Hepatocyte (in vitro differentiated cells): ENCODE measurements around the gene PRKAB1.

ENCODE experiments used
- CTCF ChIP-seq: fragments of 200-600 bp; sonication (generic); IDR thresholded peaks from 2 replicates; pipeline ENCODE4 v1.5.1; 2016; ENCODE audit warnings: antibody characterized with exemption, mild to moderate bottlenecking; ENCODE audit not compliant: poor library complexity
- EZH2 ChIP-seq: fragments of 200-600 bp; sonication (generic); IDR thresholded peaks from 2 replicates; pipeline ENCODE4 v1.6.1; 2016; ENCODE audit warnings: antibody characterized with exemption, mild to moderate bottlenecking, borderline replicate concordance
- EZH2phosphoT487 ChIP-seq: fragments of 200-600 bp; sonication (generic); IDR thresholded peaks from one replicate; pipeline ENCODE4 v1.6.1; 2018; ENCODE audit warnings: antibody characterized with exemption, mild to moderate bottlenecking, low read depth, moderate library complexity; ENCODE audit not compliant: unreplicated experiment, severe bottlenecking

DNA sequence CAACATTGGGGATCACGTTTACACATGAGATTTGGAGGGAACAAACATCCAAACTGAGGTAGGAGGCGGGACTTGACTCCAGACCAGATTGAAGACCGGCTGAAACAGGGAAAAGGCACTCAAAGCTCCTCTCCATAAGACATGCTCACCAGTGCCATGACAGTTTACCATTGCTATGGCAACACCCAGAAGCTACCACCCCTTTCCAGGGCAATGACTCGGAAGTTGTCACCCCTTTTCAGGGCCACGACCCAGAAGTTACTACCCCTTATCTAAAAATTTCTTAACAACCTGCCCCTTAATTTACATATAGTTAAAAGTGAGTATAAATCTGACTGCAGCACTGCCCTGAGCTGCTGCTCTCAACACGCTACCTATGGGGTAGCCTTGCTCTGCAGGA, 40.2 kb upstream of the PRKAB1 start:
- TF ChIP-seq CTCF (no peak), EZH2phosphoT487 (no peak), EZH2 (no peak)
